Stimulated activated CD4-positive, alpha-beta T cell treated with anti-CD3 and anti-CD28 coated beads, Interleukin-12 subunit alpha, Interleukin-12 subunit beta, amount 100 ng/mL, for 24 hours (primary cell): ENCODE measurements around the gene IL10.
A peak's percentile ranks its signal among the peaks of the same experiment; 100 is the strongest.

Experiments used
- DNase-seq, 2 experiments: peaks; one replicate each; pipeline ENCODE4 v3.0.0-alpha.2; 2020; ENCODE audit warnings: low read depth in 2 of 2

Gene IL10

DNA sequence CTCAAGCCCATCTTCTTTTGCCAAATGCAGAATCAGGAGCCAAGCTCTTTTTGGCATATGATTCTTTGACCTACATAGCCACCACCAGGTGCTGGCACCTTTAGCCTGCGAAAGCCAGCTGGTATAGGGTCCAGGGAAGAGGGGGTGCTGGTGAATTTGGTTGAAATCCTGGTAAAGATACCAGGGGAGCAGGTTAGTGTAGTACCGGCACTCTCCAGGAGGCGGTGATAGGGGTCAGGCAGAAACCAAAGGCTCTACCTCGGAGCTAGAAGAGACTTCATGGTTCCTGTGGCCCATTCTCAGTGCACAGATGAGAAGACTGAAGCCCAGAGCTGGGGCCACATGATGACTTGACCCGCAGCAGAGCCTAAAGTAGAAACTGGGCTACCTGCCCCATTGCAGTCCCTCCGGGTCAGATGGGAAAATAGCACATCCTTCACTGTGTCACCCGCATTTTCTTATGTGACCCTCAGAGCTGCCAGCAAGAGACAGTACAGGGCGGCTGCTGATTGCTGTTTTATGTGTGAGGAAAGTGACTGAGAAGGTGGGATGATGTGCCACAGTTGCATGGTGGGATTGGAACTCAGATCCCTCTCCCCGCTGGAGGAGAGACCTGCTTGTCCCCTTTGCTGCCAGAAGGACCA, 37.7 kb downstream of the IL10 start:
- DNase-seq, result peak; percentile 58 to 80

DNA sequence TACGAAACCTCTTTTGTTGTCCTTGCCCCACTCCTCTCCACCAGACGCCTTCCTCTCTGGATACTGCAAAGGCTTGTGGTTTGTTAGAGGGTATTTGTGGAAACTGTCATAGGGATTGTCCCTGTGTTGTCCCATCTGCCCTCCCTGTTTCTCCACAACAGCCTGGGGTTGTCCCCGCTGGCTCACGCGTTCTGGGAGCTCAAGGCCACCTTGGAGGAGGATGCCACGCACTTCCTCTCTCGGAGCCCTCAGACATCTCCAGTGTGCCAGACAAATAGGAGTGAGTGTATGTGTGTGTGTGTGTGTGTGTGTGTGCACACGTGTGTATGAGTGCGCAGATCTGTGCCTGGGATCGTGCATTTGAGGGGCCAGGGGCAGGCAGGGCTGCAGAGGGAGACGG, 39.3 kb downstream of the IL10 start:
- DNase-seq, result no peak

- DNase-seq, result no peak
Observed at GRCh38 chr1:206732508-206732907, 39.8 kb downstream of the IL10 start.

- no peak for DNase-seq
Observed at GRCh38 chr1:206729507-206729906, 42.8 kb downstream of the IL10 start.

- no peak for DNase-seq
Observed at GRCh38 chr1:206729050-206729449, 43.2 kb downstream of the IL10 start.

DNA sequence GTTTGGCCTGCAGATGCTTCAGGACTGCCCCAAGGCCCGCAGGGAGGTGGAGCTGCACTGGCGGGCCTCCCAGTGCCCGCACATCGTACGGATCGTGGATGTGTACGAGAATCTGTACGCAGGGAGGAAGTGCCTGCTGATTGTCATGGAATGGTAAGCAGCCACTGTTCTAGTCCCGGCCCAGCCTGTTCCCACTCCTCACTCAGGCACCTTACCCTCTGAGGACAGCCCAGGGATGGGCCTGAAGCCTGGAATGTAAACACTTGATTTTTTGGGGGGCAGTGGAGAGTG, 43.7 kb downstream of the IL10 start:
- no peak for DNase-seq

GRCh38 chr1:206727981-206728696, 44.2 kb downstream of the IL10 start:
- DNase-seq, result no peak

GRCh38 chr1:206725109-206725963, 47.0 kb downstream of the IL10 start:
- peak in 1 of 2 experiments; percentile 63 for DNase-seq

- DNase-seq, result no peak
Observed at GRCh38 chr1:206723805-206724472, 48.4 kb downstream of the IL10 start.

- DNase-seq, result no peak
Observed at GRCh38 chr1:206723462-206723804, 48.9 kb downstream of the IL10 start.

DNA sequence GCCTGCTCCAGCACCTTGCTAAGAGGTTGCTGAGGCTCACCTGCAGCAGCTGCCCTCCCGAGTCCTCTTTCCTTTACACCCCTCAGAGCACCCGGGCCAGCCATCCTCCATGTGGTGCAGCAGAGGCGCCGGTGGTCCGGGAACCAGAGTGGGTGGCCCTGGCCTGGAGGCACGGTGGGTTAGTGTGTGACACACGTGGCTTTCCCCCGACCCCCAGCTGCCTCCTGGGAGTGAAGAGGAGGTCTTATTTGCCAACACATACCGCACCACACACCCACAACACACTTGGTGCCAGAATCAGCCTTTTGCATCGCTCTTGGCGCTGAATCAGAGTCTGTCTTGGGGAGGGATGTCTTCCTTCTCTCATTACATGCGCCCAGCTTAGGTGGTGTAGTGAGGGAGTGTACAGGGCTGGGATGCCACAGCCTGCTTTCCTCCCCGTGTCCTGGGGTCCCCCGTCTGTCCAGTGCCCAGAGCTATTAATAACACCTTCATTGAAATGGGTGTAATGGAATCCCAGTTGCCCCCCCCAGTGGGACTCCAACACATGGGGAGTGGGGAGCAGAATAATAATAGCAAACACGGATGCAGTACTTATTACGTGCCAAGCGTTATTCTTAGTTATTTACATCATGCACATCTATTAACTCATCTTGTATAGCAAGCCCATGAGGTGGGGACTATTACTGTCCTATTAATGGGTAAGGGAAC, 49.4 kb downstream of the IL10 start:
- no peak for DNase-seq

DNA sequence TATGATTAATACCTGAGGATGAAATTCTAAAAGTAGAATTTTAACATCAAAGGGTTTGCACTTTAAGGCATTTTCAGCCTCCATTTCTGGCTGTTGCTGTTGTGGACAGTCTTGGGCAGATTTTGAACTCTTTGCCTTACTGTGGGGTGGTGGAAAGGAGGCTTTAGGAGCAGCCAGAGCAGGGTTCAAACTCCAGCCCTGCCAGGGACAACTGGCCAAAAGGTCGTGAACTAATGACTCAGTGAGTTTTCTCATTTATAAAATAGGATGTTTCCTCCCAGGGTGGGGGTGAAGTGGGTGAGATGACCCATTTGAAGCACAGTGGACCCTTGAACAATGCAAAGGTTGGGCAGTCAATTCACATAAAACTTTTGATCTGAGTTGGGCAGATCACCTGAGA, 50.8 kb downstream of the IL10 start:
- no peak for DNase-seq

DNA sequence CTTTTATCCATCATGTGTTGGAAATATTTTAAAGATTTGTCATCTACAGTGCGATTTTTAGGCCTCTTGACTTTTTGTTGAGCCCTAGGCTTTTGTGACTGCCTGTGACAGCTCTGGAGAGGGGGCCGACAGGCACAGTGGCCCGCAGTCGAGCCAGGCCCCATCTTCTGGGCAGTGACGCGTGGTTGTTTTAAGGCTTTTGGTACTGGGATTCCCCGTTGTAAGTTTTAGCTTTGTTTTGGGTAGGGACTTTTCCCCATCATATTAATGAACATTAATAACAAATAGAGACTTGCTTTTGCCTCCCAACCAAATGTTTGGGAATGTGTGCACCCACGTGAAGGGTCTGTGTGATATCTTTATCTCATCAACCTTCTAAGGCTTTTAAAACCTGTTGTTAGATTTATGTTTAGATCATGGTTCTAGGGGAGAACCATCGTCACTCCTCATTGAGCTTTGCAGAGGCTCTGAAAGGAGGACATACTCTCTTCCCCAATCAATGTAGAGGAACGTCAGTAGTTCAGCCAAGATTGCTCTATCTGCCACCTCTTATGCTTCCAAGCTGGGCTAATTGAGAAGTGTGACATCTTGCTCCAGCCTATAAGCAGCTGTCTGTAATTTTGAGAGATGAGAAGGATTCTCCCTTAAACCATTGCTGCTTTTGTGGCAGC, 53.0 kb downstream of the IL10 start:
- DNase-seq, result no peak

- DNase-seq, result no peak
Observed at GRCh38 chr1:206717674-206717989, 54.7 kb downstream of the IL10 start.
